HepG2 (cell line): ENCODE measurements around the gene CMPK1.

ENCODE experiments used
- ASH2L ChIP-seq: fragments of 300-600, 200-600 bp; sonication (generic); IDR thresholded peaks from 2 replicates; pipeline ENCODE4 v1.7.0; 2017; ENCODE audit warnings: low read depth, mild to moderate bottlenecking, moderate library complexity, mixed read lengths, low read length; ENCODE audit not compliant: insufficient read length
- CCAR2 ChIP-seq: fragments of 200-400 bp; formaldehyde crosslinking; optimal IDR thresholded peaks from 2 replicates; pipeline ENCODE3; 2018; ENCODE audit warnings: low read depth, mild to moderate bottlenecking, low read length, moderate library complexity
- POLR2AphosphoS5 ChIP-seq: IDR thresholded peaks from 2 replicates; pipeline ENCODE4 v1.6.1; 2012; ENCODE audit warnings: low read depth, low read length

DNA sequence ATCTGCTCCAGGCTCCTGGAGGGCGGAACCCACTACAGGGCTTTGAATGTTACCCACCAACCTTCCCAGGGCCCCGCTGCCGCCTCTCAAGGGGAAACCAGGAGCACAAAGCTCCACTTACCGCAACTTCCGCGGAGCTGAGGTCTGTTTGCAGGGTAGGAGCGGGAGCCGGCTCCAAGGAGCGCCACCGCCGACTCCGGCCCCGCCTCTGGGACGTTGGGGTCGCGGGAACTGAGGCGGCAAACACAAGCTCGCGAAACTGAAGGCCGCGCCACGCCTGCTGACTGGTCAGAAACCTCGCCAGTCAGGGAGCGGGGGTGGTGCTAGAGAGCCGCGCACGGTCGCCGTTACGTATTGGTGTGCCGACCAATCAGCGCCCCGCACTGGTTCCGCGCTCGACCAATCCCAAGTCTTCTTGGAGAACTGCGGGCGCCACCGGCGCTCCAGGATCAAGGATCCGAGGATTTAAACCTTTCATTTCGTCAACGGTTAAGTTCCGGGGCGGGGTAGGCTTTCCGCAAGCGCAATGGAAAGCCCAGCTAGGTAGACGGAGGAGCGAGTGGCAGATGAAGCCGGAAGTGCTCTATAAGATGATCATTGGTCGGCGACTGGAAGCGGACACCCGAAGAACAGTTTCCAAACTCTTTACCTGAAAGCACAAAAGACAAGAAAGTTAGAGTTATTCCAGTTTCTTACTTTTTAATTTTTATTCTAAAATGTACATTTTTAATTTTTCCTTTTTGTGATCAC, 19.5 kb upstream of the CMPK1 start, which contains the start of gene STIL:
- TF ChIP-seq POLR2AphosphoS5 (peak; percentile 69), CCAR2 (no peak), ASH2L (peak; percentile 86)
